Activated T-helper 1 cell treated with anti-CD3 and anti-CD28 coated beads, Interleukin-2, amount 50 U/mL, for 16 hours (primary cell): ENCODE data around the gene LRP8.

Experiments
- DNase-seq, 2 donors: peaks; one replicate each; pipeline ENCODE4 v3.0.0-alpha.2; 2020; ENCODE audit warnings: low read depth in 1 of 2, low spot score in 1 of 2

Gene LRP8

DNA sequence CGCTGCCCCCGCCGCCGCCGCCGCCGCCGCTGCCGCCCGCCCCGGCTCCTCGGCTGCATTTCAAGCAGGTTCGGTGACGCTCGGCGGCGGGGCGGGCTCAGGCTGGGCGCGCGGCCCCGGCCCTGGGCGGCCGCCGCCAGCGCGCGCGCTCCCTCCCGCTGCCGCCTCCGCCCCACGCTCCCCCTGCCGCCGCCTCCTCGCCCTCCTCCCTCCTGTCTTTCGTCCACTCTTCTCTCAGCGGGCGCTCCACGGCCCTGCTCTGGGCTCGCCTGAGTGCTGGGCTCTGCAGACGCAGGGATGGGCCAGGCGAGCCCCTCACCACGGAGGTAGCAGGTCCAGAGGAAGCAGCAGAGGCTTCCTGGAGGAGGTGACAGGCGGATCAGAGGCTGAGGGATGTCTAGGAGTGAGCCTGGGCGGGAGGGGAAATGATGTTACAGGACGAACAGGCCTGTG, at the start of gene LRP8:
Gene LRP8, minus strand, starts transcription at position 62 of the 453 bp plus-strand sequence. CDS start 158 bp downstream, outside the sequence.
- peak; percentile 54 to 69 for DNase-seq

GRCh38 chr1:53377438-53377841, 49.6 kb upstream of the LRP8 start:
- no peak for DNase-seq

DNA sequence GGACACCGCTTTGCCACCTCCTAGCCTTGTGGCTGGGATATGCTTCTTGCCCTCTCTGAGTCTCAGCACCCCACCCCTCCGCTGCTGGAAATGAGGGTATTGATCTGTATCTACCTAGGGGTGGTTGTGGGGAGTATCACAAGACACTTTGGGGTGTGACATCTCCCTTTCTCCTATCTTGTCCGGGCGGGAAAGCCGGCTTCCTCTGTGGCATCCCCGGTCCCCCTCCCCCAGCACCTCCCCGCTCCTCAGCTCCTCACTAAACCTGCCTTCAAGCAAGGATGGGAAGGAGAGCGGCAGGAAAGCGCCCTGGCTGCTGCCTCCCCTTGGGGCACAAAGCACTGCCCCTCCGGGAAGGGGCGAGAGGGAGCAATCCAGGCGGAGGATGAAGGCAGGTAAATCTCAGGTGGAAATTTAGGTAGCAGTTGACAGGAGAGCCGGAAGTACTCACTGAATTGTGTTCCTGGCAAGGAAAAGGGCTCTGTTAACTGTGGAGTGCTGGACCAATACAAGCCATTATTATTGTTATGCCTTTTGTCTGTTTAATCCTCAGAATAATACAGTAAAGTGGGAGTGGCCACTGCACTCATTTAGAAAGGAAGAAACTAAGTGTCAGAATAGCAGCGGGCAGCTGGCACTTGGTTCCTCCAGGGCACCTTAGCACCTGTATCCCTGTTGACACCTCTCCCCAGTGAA, 49.0 kb upstream of the LRP8 start:
- no peak for DNase-seq

- DNase-seq = no peak
Observed at GRCh38 chr1:53376041-53376461, 48.2 kb upstream of the LRP8 start.

GRCh38 chr1:53375440-53375839, 47.6 kb upstream of the LRP8 start:
- no peak for DNase-seq

DNA sequence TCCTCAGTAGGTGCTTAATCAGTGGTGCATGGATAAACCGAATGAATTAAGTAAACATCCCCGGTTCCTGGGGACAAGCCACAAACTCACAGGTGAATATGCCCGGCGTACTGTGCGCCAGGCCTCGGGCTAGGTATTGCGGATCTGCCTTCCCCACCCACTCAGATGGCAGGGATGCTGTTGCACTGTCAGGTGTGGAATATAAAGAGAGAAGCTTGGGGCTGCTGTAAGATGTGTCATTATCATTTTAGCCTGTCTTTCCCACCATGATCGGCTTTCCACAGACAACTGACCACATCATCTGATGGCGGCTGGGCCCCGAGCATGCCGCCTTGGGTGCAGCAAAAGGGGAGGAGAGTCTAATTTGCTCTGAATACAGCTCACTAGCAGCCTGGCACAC, 45.4 kb upstream of the LRP8 start:
- no peak for DNase-seq

DNA sequence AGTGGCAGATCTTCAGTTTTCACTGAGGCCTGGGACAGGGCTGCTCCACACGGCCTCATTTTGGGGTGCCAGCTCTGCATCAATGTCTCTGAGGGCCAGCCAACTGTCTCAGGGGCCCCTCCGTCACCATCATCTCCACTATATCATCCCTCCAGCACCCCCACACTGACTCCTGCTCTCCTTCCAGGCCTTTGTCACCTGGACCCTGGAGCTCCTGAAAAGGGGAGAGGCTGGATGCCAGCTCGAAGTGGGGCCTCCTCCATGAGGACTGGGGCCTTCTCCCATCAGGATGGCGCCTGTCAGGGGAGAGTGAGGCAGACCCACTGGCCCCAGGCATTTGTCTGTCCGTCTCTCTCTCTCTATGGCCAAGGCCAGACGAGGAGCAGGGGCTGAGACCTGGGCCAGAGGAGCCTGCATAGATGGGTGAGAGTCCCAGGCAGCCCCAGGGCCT, 44.7 kb upstream of the LRP8 start:
- DNase-seq = no peak

DNA sequence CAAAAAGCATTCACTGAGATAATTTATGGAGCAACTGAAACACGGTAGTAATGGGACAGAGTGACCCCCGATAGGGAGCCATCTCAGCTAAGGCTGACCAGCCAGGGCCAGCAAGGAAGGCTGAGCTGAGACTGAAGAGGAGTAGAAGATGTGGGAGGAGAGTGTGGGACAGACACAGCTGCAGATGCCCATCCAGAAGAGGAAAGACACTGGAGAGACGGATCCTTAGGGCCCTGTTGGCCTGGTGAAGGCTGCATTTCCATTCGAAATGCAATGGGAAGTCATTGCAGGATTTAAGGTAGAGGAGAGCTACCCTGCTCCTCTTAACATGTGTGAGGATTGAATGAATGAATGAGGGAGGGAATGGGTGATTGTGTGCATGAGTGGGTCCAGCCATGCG, 44.0 kb upstream of the LRP8 start:
- no peak for DNase-seq

- DNase-seq = no peak
Observed at GRCh38 chr1:53371121-53371666, 43.3 kb upstream of the LRP8 start.

DNA sequence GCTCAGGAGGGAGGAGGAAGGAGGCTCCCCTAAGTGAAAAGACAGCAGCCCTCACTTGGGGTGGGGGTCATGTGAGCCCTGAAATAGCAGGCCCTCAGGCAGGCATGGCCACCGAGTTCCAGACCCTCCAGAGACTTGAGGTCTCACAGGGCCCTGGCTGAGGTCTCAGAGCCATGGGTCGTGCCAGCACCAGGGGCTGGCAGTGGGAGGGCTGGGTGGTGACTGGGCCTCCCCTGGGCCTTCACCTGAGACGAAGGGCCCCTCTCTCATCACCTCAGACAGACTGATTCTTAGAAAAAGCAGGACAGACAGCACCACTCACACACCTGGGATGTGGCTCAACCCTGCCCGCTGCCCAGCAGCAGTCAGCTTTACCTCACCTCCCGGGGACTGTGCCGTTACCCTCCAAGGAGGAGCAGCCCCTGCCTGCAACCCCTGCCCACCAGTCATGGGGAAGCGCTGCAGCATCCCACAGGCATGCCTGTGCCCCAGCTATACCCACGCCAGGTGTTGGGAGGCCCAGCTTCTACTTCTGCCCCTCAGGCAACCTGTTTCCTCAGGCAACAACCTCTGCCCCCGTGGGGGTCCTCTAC, 42.6 kb upstream of the LRP8 start:
- no peak for DNase-seq

DNA sequence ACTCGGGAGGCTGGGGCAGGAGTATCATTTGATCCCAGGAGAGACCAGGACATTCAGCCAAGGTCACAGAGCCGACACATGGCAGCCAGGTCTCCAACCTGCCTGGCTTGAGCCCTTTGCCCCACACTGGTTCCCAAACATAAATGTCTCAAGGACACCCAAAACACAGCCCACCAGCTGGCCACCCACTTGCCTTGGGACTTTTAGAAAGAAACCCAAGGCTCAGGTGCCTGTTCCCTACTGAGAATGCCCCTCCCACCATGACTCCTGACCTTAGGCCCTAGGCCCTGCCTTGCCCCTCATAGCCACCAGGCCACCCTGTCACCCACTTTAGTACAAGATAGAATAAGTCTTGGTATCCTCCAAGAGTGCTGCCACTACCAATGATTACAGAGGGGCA, 41.9 kb upstream of the LRP8 start:
- DNase-seq = no peak

DNA sequence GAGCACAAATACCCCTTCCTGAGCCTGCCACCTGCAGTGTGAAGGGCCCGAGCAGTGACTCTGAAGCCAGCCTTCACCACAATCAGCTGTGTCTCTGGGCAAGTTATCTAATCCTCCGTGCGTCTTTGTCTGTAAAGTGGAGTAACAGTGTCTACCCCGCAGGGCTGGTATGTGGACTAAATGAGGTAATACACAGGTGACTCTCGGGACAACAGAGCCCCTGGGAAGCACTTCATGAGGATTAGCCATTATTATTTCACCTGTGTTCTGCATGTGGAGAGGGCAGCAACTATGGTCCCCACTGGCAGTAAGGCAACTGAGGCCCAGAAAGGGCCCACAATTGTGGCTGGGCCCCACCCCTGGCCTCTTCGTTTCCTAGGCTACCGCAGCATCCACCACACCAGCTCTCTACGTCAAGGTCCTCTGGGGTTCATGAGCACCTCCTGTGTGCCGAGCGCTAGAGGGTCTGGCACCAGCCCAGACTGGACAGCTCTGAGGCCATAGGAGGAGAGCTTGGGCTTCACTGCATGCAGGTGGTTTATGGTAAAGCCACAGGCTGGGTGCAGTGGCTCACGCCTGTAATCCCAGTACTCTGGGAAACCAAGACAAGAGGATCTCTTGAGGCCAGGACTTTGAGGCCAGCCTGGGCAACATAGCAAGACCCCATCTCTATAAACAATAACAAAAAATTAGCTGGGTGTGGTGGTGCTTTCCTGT, 41.3 kb upstream of the LRP8 start:
- DNase-seq = no peak

- no peak for DNase-seq
Observed at GRCh38 chr1:53368314-53369033, 40.6 kb upstream of the LRP8 start.

- DNase-seq = no peak
Observed at GRCh38 chr1:53367503-53368313, 39.8 kb upstream of the LRP8 start.

- no peak for DNase-seq
Observed at GRCh38 chr1:53366901-53367502, 39.1 kb upstream of the LRP8 start.

GRCh38 chr1:53365437-53366063, 37.7 kb upstream of the LRP8 start:
- no peak for DNase-seq

- no peak for DNase-seq
Observed at GRCh38 chr1:53362851-53363642, 35.2 kb upstream of the LRP8 start.

DNA sequence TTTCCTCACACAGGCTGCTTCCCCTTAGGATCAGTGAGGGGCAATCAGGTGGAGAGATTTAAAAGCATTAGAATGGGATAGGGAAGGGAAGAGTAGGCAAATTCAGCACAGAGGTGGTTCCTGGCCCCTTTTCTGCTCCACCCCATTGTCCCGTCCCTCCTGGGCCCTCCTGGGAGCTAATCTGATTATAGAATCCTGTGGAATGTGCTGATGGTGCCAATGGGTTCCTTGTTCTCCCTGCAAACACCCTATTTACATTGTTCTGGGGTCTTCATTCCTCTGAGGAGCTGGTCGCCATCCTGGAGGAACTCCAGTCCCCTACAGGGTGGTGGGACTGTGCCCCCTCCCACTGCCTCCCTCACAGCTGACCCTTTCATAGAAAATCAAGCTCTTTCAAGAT, 34.4 kb upstream of the LRP8 start:
- no peak for DNase-seq

DNA sequence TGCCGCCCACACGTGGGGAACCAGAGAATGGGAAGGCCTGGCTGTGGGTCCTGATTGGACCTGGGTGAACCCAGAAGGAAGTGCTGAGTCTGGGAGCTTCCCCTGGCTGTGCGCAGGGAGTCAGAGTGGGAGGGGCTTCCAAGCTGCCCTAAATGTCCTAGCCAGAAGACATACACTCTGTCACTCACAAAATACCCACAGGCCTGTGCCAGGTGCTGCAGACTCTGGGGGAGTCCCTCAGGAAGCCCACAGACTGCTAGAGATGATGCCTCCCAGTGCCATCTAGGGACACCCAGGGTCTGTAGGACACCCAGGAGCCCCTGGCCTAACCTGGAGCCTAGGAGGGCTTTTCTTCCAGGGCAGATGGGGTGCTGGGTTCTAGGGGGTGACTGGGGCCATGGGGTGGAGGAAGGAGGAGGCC, 33.7 kb upstream of the LRP8 start:
- no peak for DNase-seq
